MM.1S (cell line): ENCODE data around the gene OXSR1.

ENCODE experiments used
- DNase-seq: peaks from one replicate; pipeline ENCODE4 v3.0.0-alpha.2; 2015
- H2AFZ ChIP-seq: fragments of 300-600 bp; sonication (generic); 2 replicates; pipeline ENCODE4 v1.6.0; 2016; ENCODE audit warnings: antibody characterized with exemption, low read length
- H3F3A ChIP-seq: fragments of 300-600 bp; sonication (generic); 2 replicates; pipeline ENCODE4 v1.6.1; 2016; ENCODE audit warnings: mild to moderate bottlenecking, antibody characterized with exemption, low read length, moderate library complexity, mixed read lengths; ENCODE audit not compliant: insufficient read depth
- H3K27ac ChIP-seq: fragments of 300-600 bp; sonication (generic); 2 replicates; pipeline ENCODE4 v1.5.1; 2016; ENCODE audit warnings: mild to moderate bottlenecking, low read length
- H3K27me3 ChIP-seq: fragments of 300-600 bp; sonication (generic); replicated peaks from 2 replicates; pipeline ENCODE4 v1.6.0; 2016; ENCODE audit warnings: low read length; ENCODE audit not compliant: insufficient read depth
- H3K36me3 ChIP-seq: fragments of 300-600 bp; sonication (generic); replicated peaks from 2 replicates; pipeline ENCODE4 v1.6.1; 2016; ENCODE audit warnings: mild to moderate bottlenecking, low read length, mixed read lengths; ENCODE audit not compliant: insufficient read depth
- H3K4me1 ChIP-seq: fragments of 300-600 bp; sonication (generic); 2 replicates; pipeline ENCODE4 v1.6.1; 2016; ENCODE audit warnings: low read length, mixed read lengths
- H3K4me2 ChIP-seq: fragments of 300-600 bp; sonication (generic); 2 replicates; pipeline ENCODE4 v1.6.0; 2016; ENCODE audit warnings: low read depth, low read length
- H3K4me3 ChIP-seq: fragments of 300-600 bp; sonication (generic); 2 replicates; pipeline ENCODE4 v1.5.1; 2016; ENCODE audit warnings: low read length, mixed read lengths
- H3K79me2 ChIP-seq: fragments of 300-600 bp; sonication (generic); 2 replicates; pipeline ENCODE4 v1.6.1; 2016; ENCODE audit warnings: mixed run types, low read length, mixed read lengths
- H3K9ac ChIP-seq: fragments of 300-600 bp; sonication (generic); 2 replicates; pipeline ENCODE4 v1.6.1; 2016; ENCODE audit warnings: low read length, mixed read lengths
- H3K9me2 ChIP-seq: fragments of 300-600 bp; sonication (generic); replicated peaks from 2 replicates; pipeline ENCODE4 v1.6.1; 2016; ENCODE audit warnings: mild to moderate bottlenecking, low read length, mixed read lengths; ENCODE audit not compliant: insufficient read depth
- H3K9me3 ChIP-seq: fragments of 300-600 bp; sonication (generic); replicated peaks from 2 replicates; pipeline ENCODE4 v1.6.1; 2016; ENCODE audit warnings: mild to moderate bottlenecking, low read length, mixed read lengths; ENCODE audit not compliant: insufficient read depth
- H4K20me1 ChIP-seq: fragments of 300-600 bp; sonication (generic); 2 replicates; pipeline ENCODE4 v1.6.1; 2016; ENCODE audit warnings: mild to moderate bottlenecking, low read length, moderate library complexity, mixed read lengths; ENCODE audit not compliant: insufficient read depth
- CTCF ChIP-seq: fragments of 300-600 bp; sonication (generic); IDR thresholded peaks from 2 replicates; pipeline ENCODE4 v1.5.1; 2016; ENCODE audit warnings: antibody characterized with exemption, low read length, mixed read lengths
- EZH2 ChIP-seq: fragments of 300-600 bp; sonication (generic); optimal IDR thresholded peaks from 2 replicates; pipeline ENCODE3; 2017; ENCODE audit warnings: low read depth, mild to moderate bottlenecking, antibody characterized with exemption, low read length, mixed read lengths
- EZH2phosphoT487 ChIP-seq: fragments of 300-600 bp; sonication (generic); IDR thresholded peaks from 2 replicates; pipeline ENCODE4 v1.6.1; 2018; ENCODE audit warnings: antibody characterized with exemption, low read length

OXSR1 gene

GRCh38 chr3:38214560-38214959, 49.2 kb downstream of the OXSR1 start:
- no peak for DNase-seq
- Histone ChIP-seq H3K36me3 (no peaks in the 10 kb centered on the region), H3F3A (no peaks in the 10 kb centered on the region), H3K4me2 (no peak overlapping the region), H3K9me3 (no peaks in the 10 kb centered on the region), H3K4me1 (no peaks in the 10 kb centered on the region), H3K4me3 (no peak overlapping the region), H4K20me1 (no peaks in the 10 kb centered on the region), H2AFZ (no peak overlapping the region), H3K79me2 (peaks cover 27% of the 10 kb centered on the region), H3K27ac (no peak overlapping the region), H3K9ac (no peak overlapping the region), H3K9me2 (no peaks in the 10 kb centered on the region), H3K27me3 (no peaks in the 10 kb centered on the region)
- TF ChIP-seq EZH2 (no peak), EZH2phosphoT487 (no peak), CTCF (no peak)

- H4K20me1 ChIP-seq = no peaks in the 10 kb centered on the region
- no peaks in the 10 kb centered on the region for H3K9me2 ChIP-seq
- no peaks in the 10 kb centered on the region for H3K36me3 ChIP-seq
- no peak overlapping the region for H3K9ac ChIP-seq
- H3K27ac ChIP-seq = no peak overlapping the region
- no peaks in the 10 kb centered on the region for H3F3A ChIP-seq
- DNase-seq = no peak
- no peak overlapping the region for H3K4me2 ChIP-seq
- H3K79me2 ChIP-seq = peaks cover 4% of the 10 kb centered on the region
- no peaks in the 10 kb centered on the region for H3K9me3 ChIP-seq
- TF ChIP-seq CTCF = no peak
- TF ChIP-seq EZH2phosphoT487 = no peak
- TF ChIP-seq EZH2 = no peak
- H3K4me3 ChIP-seq = no peak overlapping the region
- no peaks in the 10 kb centered on the region for H3K27me3 ChIP-seq
- no peak overlapping the region for H2AFZ ChIP-seq
- H3K4me1 ChIP-seq = no peaks in the 10 kb centered on the region
Observed at GRCh38 chr3:38219609-38220197, 54.4 kb downstream of the OXSR1 start.

GRCh38 chr3:38221005-38221404, 55.7 kb downstream of the OXSR1 start:
- Histone ChIP-seq H3K27ac (no peak overlapping the region), H3K79me2 (peaks cover 4% of the 10 kb centered on the region), H4K20me1 (no peaks in the 10 kb centered on the region), H3K27me3 (no peaks in the 10 kb centered on the region), H3K36me3 (no peaks in the 10 kb centered on the region), H3K9me2 (no peaks in the 10 kb centered on the region), H3K9ac (no peak overlapping the region), H3K4me3 (no peak overlapping the region), H3K4me2 (no peak overlapping the region), H3K9me3 (no peaks in the 10 kb centered on the region), H2AFZ (no peak overlapping the region), H3K4me1 (no peaks in the 10 kb centered on the region), H3F3A (no peaks in the 10 kb centered on the region)
- no peak for DNase-seq
- TF ChIP-seq EZH2phosphoT487 (no peak), EZH2 (no peak), CTCF (no peak)
